Measurements from ENCODE around the gene CAPN12.

The CAPN12 gene

GRCh38 chr19:38695832-38696728, 48.2 kb downstream of the CAPN12 start:
- DNase-seq (ENCODE audit: low spot score) = no peak

- no peak for DNase-seq (ENCODE audit: low spot score)
These were observed 49.0 kb downstream of the CAPN12 start for GRCh38 chr19:38695317-38695683.

GRCh38 chr19:38693380-38694223, 50.7 kb downstream of the CAPN12 start:
- no peak for DNase-seq (ENCODE audit: low spot score)

- DNase-seq (ENCODE audit: low spot score) = no peak
These were observed 51.6 kb downstream of the CAPN12 start for GRCh38 chr19:38692458-38693379.

GRCh38 chr19:38691938-38692457, 52.3 kb downstream of the CAPN12 start:
- DNase-seq (ENCODE audit: low spot score) = no peak

GRCh38 chr19:38690832-38691231, 53.4 kb downstream of the CAPN12 start:
- DNase-seq (ENCODE audit: low spot score) = no peak

- no peak for DNase-seq (ENCODE audit: low spot score)
These were observed 54.1 kb downstream of the CAPN12 start for GRCh38 chr19:38690146-38690545.

- DNase-seq (ENCODE audit: low spot score) = no peak
These were observed 56.4 kb downstream of the CAPN12 start for GRCh38 chr19:38687837-38688378.

GRCh38 chr19:38686530-38686888, 57.8 kb downstream of the CAPN12 start:
- no peak for DNase-seq (ENCODE audit: low spot score)

- no peak for DNase-seq (ENCODE audit: low spot score)
These were observed 58.4 kb downstream of the CAPN12 start for GRCh38 chr19:38685666-38686529.

GRCh38 chr19:38684862-38685665, 59.2 kb downstream of the CAPN12 start:
- no peak for DNase-seq (ENCODE audit: low spot score)

GRCh38 chr19:38684078-38684861, 60.0 kb downstream of the CAPN12 start:
- no peak for DNase-seq (ENCODE audit: low spot score)

GRCh38 chr19:38683393-38684077, 60.7 kb downstream of the CAPN12 start:
- DNase-seq (ENCODE audit: low spot score) = no peak

- no peak for DNase-seq (ENCODE audit: low spot score)
These were observed 61.3 kb downstream of the CAPN12 start for GRCh38 chr19:38682872-38683392.

GRCh38 chr19:38682195-38682867, 61.9 kb downstream of the CAPN12 start:
- DNase-seq (ENCODE audit: low spot score) = no peak

All from ecto neural progenitor cell (in vitro differentiated cells).